MM.1S (cell line): Measurements from ENCODE around the gene PSMB11.

Experiments
- DNase-seq: peaks from one replicate; pipeline ENCODE4 v3.0.0-alpha.2; 2015
- H2AFZ ChIP-seq: fragments of 300-600 bp; sonication (generic); 2 replicates; pipeline ENCODE4 v1.6.0; 2016; ENCODE audit warnings: antibody characterized with exemption, low read length
- H3F3A ChIP-seq: fragments of 300-600 bp; sonication (generic); 2 replicates; pipeline ENCODE4 v1.6.1; 2016; ENCODE audit warnings: mild to moderate bottlenecking, antibody characterized with exemption, low read length, moderate library complexity, mixed read lengths; ENCODE audit not compliant: insufficient read depth
- H3K27ac ChIP-seq: fragments of 300-600 bp; sonication (generic); 2 replicates; pipeline ENCODE4 v1.5.1; 2016; ENCODE audit warnings: mild to moderate bottlenecking, low read length
- H3K27me3 ChIP-seq: fragments of 300-600 bp; sonication (generic); replicated peaks from 2 replicates; pipeline ENCODE4 v1.6.0; 2016; ENCODE audit warnings: low read length; ENCODE audit not compliant: insufficient read depth
- H3K36me3 ChIP-seq: fragments of 300-600 bp; sonication (generic); replicated peaks from 2 replicates; pipeline ENCODE4 v1.6.1; 2016; ENCODE audit warnings: mild to moderate bottlenecking, low read length, mixed read lengths; ENCODE audit not compliant: insufficient read depth
- H3K4me1 ChIP-seq: fragments of 300-600 bp; sonication (generic); 2 replicates; pipeline ENCODE4 v1.6.1; 2016; ENCODE audit warnings: low read length, mixed read lengths
- H3K4me2 ChIP-seq: fragments of 300-600 bp; sonication (generic); 2 replicates; pipeline ENCODE4 v1.6.0; 2016; ENCODE audit warnings: low read depth, low read length
- H3K4me3 ChIP-seq: fragments of 300-600 bp; sonication (generic); 2 replicates; pipeline ENCODE4 v1.5.1; 2016; ENCODE audit warnings: low read length, mixed read lengths
- H3K79me2 ChIP-seq: fragments of 300-600 bp; sonication (generic); 2 replicates; pipeline ENCODE4 v1.6.1; 2016; ENCODE audit warnings: mixed run types, low read length, mixed read lengths
- H3K9ac ChIP-seq: fragments of 300-600 bp; sonication (generic); 2 replicates; pipeline ENCODE4 v1.6.1; 2016; ENCODE audit warnings: low read length, mixed read lengths
- H3K9me2 ChIP-seq: fragments of 300-600 bp; sonication (generic); replicated peaks from 2 replicates; pipeline ENCODE4 v1.6.1; 2016; ENCODE audit warnings: mild to moderate bottlenecking, low read length, mixed read lengths; ENCODE audit not compliant: insufficient read depth
- H3K9me3 ChIP-seq: fragments of 300-600 bp; sonication (generic); replicated peaks from 2 replicates; pipeline ENCODE4 v1.6.1; 2016; ENCODE audit warnings: mild to moderate bottlenecking, low read length, mixed read lengths; ENCODE audit not compliant: insufficient read depth
- H4K20me1 ChIP-seq: fragments of 300-600 bp; sonication (generic); 2 replicates; pipeline ENCODE4 v1.6.1; 2016; ENCODE audit warnings: mild to moderate bottlenecking, low read length, moderate library complexity, mixed read lengths; ENCODE audit not compliant: insufficient read depth
- EZH2 ChIP-seq: fragments of 300-600 bp; sonication (generic); optimal IDR thresholded peaks from 2 replicates; pipeline ENCODE3; 2017; ENCODE audit warnings: low read depth, mild to moderate bottlenecking, antibody characterized with exemption, low read length, mixed read lengths
- EZH2phosphoT487 ChIP-seq: fragments of 300-600 bp; sonication (generic); IDR thresholded peaks from 2 replicates; pipeline ENCODE4 v1.6.1; 2018; ENCODE audit warnings: antibody characterized with exemption, low read length
- TF ChIP-seq, protein P1 (sequence below): fragments of 300-600 bp; sonication (generic); IDR thresholded peaks from 2 replicates; pipeline ENCODE4 v1.5.1; 2016; ENCODE audit warnings: antibody characterized with exemption, low read length, mixed read lengths

PSMB11 gene

DNA sequence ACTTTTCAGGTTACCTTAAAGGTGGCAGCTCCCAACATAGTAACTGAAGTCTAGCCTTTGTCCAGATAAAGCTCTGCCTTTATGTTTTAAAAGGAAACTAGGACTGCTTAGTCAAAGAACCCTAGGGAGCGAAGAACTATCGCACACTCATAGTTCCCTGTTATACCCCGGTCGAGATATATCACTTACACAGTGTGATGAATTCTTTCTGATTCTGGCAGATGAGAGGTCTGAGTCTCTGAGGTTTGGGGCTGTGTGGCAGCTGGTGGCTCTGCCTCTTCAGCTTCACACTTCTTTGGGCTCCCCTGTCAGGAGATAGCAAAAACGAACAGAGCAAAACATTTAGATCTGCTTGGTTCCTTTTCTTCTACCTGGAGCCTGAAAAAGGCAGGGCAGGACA lies 36.0 kb downstream of the PSMB11 start:
- Histone ChIP-seq H3K27me3 (no peaks in the 10 kb centered on the region), H3F3A (no peaks in the 10 kb centered on the region), H3K9me2 (no peaks in the 10 kb centered on the region), H3K4me2 (no peak overlapping the region), H2AFZ (no peak overlapping the region), H3K9ac (no peak overlapping the region), H3K4me3 (no peak overlapping the region), H3K4me1 (no peaks in the 10 kb centered on the region), H3K27ac (no peak overlapping the region), H4K20me1 (no peaks in the 10 kb centered on the region), H3K9me3 (no peaks in the 10 kb centered on the region), H3K79me2 (no peaks in the 10 kb centered on the region), H3K36me3 (no peaks in the 10 kb centered on the region; the same call in 1 of the 2 replicates)
- TF ChIP-seq EZH2 (no peak), EZH2phosphoT487 (no peak)
- TF ChIP-seq, protein P1, sequence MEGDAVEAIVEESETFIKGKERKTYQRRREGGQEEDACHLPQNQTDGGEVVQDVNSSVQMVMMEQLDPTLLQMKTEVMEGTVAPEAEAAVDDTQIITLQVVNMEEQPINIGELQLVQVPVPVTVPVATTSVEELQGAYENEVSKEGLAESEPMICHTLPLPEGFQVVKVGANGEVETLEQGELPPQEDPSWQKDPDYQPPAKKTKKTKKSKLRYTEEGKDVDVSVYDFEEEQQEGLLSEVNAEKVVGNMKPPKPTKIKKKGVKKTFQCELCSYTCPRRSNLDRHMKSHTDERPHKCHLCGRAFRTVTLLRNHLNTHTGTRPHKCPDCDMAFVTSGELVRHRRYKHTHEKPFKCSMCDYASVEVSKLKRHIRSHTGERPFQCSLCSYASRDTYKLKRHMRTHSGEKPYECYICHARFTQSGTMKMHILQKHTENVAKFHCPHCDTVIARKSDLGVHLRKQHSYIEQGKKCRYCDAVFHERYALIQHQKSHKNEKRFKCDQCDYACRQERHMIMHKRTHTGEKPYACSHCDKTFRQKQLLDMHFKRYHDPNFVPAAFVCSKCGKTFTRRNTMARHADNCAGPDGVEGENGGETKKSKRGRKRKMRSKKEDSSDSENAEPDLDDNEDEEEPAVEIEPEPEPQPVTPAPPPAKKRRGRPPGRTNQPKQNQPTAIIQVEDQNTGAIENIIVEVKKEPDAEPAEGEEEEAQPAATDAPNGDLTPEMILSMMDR, result no peak
- no peak for DNase-seq

GRCh38 chr14:23078692-23079116 lies 36.7 kb downstream of the PSMB11 start:
- Histone ChIP-seq H3K4me1 (no peaks in the 10 kb centered on the region), H3K9me2 (no peaks in the 10 kb centered on the region), H3K4me3 (no peak overlapping the region), H3K9me3 (no peaks in the 10 kb centered on the region), H3F3A (no peaks in the 10 kb centered on the region), H4K20me1 (no peaks in the 10 kb centered on the region), H3K4me2 (no peak overlapping the region), H3K27me3 (no peaks in the 10 kb centered on the region), H3K9ac (no peak overlapping the region), H3K79me2 (no peaks in the 10 kb centered on the region), H3K27ac (no peak overlapping the region), H3K36me3 (no peaks in the 10 kb centered on the region; the same call in 1 of the 2 replicates), H2AFZ (no peak overlapping the region)
- no peak for TF ChIP-seq EZH2phosphoT487
- no peak for TF ChIP-seq EZH2
- TF ChIP-seq, protein P1, result no peak
- DNase-seq, result no peak

DNA sequence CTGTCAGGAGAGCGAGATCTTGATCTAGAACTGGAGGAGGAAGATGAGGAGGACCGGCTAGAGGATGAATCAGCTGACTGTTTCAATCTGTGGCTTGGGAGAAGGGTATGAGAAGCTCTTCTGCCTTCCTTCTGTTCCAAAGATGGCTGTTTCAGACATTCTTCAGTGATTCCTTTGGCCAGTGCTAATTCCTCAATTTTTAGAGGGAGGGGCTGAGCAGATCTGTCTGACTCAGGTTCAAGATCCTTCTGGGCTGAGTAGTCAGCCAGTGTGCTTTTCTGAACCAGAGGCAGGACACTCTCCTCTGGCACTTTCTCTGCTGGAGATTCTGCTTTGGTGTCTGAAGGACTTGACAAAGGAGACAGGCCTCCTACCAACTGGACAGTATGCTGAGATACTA lies 37.7 kb downstream of the PSMB11 start:
- no peak for DNase-seq
- Histone ChIP-seq H4K20me1 (no peaks in the 10 kb centered on the region), H3K27me3 (no peaks in the 10 kb centered on the region), H3K79me2 (no peaks in the 10 kb centered on the region), H3K36me3 (no peaks in the 10 kb centered on the region; the same call in 1 of the 2 replicates), H3K4me1 (no peaks in the 10 kb centered on the region), H2AFZ (no peak overlapping the region), H3K4me2 (no peak overlapping the region), H3K9ac (no peak overlapping the region), H3K9me2 (no peaks in the 10 kb centered on the region), H3K4me3 (no peak overlapping the region), H3K9me3 (no peaks in the 10 kb centered on the region), H3K27ac (no peak overlapping the region), H3F3A (no peaks in the 10 kb centered on the region)
- TF ChIP-seq EZH2phosphoT487, result no peak
- TF ChIP-seq, protein P1, result no peak
- no peak for TF ChIP-seq EZH2
